ENCODE measurements around the gene UFM1. TPM values are rescaled to one million over a fixed set of nuclear protein-coding genes. Genes with fewer than 3 reads are reported as not detected.

Gene UFM1
- total and polyA plus RNA-seq, 2 of the 4 experiments (the other 2 are of a cell fraction) = 43.5 to 94.5 TPM

DNA sequence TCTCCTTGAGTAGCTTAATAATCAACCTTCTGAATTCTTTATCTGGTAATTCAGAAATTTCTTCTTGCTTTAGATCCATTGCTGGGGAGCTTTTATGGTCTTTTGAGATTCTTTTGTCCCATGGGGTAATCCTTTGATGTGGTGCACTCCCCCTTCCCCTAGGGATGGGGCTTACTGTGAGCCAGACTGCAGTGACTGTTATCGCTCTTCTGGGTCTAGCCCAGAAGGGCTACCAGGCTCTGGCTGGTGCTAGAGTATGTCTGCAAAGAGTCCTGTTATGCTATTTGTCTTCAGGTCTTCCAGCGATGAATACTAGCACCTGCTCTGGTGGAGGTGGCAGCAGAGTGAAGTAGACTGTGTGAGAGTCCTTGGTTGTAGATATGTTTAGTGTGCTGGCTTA is 41.7 kb downstream of the UFM1 start:
- H3K56ac ChIP-seq (ENCODE audit: extremely low read depth, insufficient read depth, low read length) = no peak overlapping the region
- ATAC-seq (ENCODE audit: low read depth) (no peak), DNase-seq (no peak)
- H2BK5ac ChIP-seq (ENCODE audit: low read depth, low read length, poor library complexity, severe bottlenecking) = no peak overlapping the region
- H3K18ac ChIP-seq (ENCODE audit: low read depth, low read length) = no peak overlapping the region
- POLR2A ChIA-PET (ENCODE audit: unreplicated experiment) = no interaction called here
- no peak overlapping the region for H2AFZ ChIP-seq (replicated peaks; ENCODE audit: low read length, poor library complexity)
- H3K36me3 ChIP-seq (ENCODE audit: control insufficient read depth, insufficient read depth, low read length) = no peaks in the 10 kb centered on the region
- TF ChIP-seq CEBPB (IDR thresholded peaks at IDR 0.05; ENCODE audit: low read depth, low read length) (no peak), MXI1 (IDR thresholded peaks at IDR 0.05; ENCODE audit: borderline replicate concordance, low read depth, low read length) (no peak), FOS (IDR thresholded peaks at IDR 0.05; ENCODE audit: low read depth, low read length) (no peak), CHD1 (IDR thresholded peaks at IDR 0.05; ENCODE audit: low read depth, low read length) (no peak), SMC3 (IDR thresholded peaks at IDR 0.05; ENCODE audit: low read depth, low read length) (no peak), MAZ (IDR thresholded peaks at IDR 0.05; ENCODE audit: borderline replicate concordance, low read depth, low read length) (no peak), NFE2L2 (IDR thresholded peaks at IDR 0.05; ENCODE audit: low read depth, low read length) (no peak), MAFK (IDR thresholded peaks at IDR 0.05; ENCODE audit: low read depth, low read length) (no peak), RAD21 (IDR thresholded peaks at IDR 0.05; ENCODE audit: low read length) (no peak)
- CTCF ChIA-PET = interaction anchor here (0.6 kb wide), 1 partner anchor 173 kb away, joined by 3 read pairs; no protein-coding TSS in a partner anchor
- no peaks in the 10 kb centered on the region for H3K9me1 ChIP-seq (ENCODE audit: insufficient read depth, low read length)
- H3K14ac ChIP-seq (replicated peaks; ENCODE audit: low read depth, low read length) = no peak overlapping the region
- no peak overlapping the region for H3K4ac ChIP-seq (ENCODE audit: low read depth, low read length)
- intact Hi-C loops (cut with micrococcal nuclease) = no loop called here
- H2AK9ac ChIP-seq (replicated peaks; ENCODE audit: low read depth, low read length, poor library complexity) = no peak overlapping the region
- no peak overlapping the region for H4K91ac ChIP-seq (ENCODE audit: insufficient read depth, low read depth, low read length)
- H3K4me3 ChIP-seq (ENCODE audit: insufficient read depth, low read depth, low read length) = no peak overlapping the region
- no peak overlapping the region for H3K27ac ChIP-seq (ENCODE audit: insufficient read depth, low read length)
- no peaks in the 10 kb centered on the region for H3K4me1 ChIP-seq (ENCODE audit: control insufficient read depth, insufficient read depth, low read length)
- in situ Hi-C loops (cut with MboI; ENCODE audit: low sequenced_read_pairs) = no loop called here
- H2AK5ac ChIP-seq (ENCODE audit: low read depth, low read length) = no peak overlapping the region
- dilution Hi-C loops (cut with HindIII; ENCODE audit: low sequenced_read_pairs, unreplicated experiment) = no loop called here
- BruUV-seq (replicated peaks) = no TSS peak
- no CpG with 5 or more reads among the region's 2 CpGs for WGBS, 2 experiments (ENCODE audit: extremely low coverage in 2 of 2, insufficient read length in 1 of 2)
- no peaks in the 10 kb centered on the region for H4K20me1 ChIP-seq (ENCODE audit: insufficient read depth, low read length)
- H4K8ac ChIP-seq (ENCODE audit: low read depth in 2 of 2, low read length in 2 of 2) = no peak overlapping the region
- H3K9ac ChIP-seq (ENCODE audit: low read depth, low read length) = no peak overlapping the region
- no peak overlapping the region for H3K23ac ChIP-seq (ENCODE audit: low read depth, low read length)
- H3K4me2 ChIP-seq (ENCODE audit: low read depth, low read length) = no peak overlapping the region
- no peaks in the 10 kb centered on the region for H3K79me1 ChIP-seq (ENCODE audit: low read depth in 1 of 2, low read length in 2 of 2)
- no peak overlapping the region for H2BK15ac ChIP-seq (ENCODE audit: low read depth, low read length)
- no peaks in the 10 kb centered on the region for H3K9me3 ChIP-seq (ENCODE audit: control insufficient read depth, insufficient read depth, low read length)
- H2BK20ac ChIP-seq (ENCODE audit: low read depth, low read length) = no peak overlapping the region
- no peaks in the 10 kb centered on the region for H3K27me3 ChIP-seq (ENCODE audit: control insufficient read depth, insufficient read depth, low read length)
- no peak overlapping the region for H2BK120ac ChIP-seq (ENCODE audit: low read depth, low read length)
- no peak overlapping the region for H4K5ac ChIP-seq (ENCODE audit: low read depth, low read length)
